Vagina (tissue), 2 donors: ENCODE data around the gene PSMD11.

ENCODE experiments used
- CTCF ChIP-seq, 3 experiments: fragments of 450-650 bp in 2 of 3; fragments of 200-600 bp in 1 of 3; sonication (generic) in 1 of 3; IDR thresholded peaks; one replicate each; pipeline ENCODE4 v1.5.1; 2017 to 2019; ENCODE audit warnings: antibody characterized with exemption in 3 of 3, mild to moderate bottlenecking in 2 of 3, moderate library complexity in 2 of 3
- POLR2AphosphoS5 ChIP-seq, 2 donors: sonication (generic); formaldehyde crosslinking; IDR thresholded peaks; one replicate each; pipeline ENCODE4 v1.9.0; 2017; ENCODE audit warnings: antibody characterized with exemption in 2 of 2, mild to moderate bottlenecking in 2 of 2, low read depth in 1 of 2; ENCODE audit not compliant: insufficient read depth in 1 of 2

GRCh38 chr17:32493976-32494513 is 49.7 kb downstream of the PSMD11 start:
- no peak for TF ChIP-seq POLR2AphosphoS5 (IDR thresholded peaks at IDR 0.05; ENCODE audit: insufficient read depth in 1 of 2, low read depth in 1 of 2)
- TF ChIP-seq CTCF (IDR thresholded peaks at IDR 0.05), result no peak
